Measurements from ENCODE around the gene PRKD2. TPM values are rescaled to one million over a fixed set of nuclear protein-coding genes. Genes with fewer than 3 reads are reported as not detected.
A peak's percentile ranks its signal among the peaks of the same experiment; 100 is the strongest.

PRKD2 gene
- polyA plus RNA-seq, 3 donors = 6.5 to 46.9 (median 8.1) TPM

DNA sequence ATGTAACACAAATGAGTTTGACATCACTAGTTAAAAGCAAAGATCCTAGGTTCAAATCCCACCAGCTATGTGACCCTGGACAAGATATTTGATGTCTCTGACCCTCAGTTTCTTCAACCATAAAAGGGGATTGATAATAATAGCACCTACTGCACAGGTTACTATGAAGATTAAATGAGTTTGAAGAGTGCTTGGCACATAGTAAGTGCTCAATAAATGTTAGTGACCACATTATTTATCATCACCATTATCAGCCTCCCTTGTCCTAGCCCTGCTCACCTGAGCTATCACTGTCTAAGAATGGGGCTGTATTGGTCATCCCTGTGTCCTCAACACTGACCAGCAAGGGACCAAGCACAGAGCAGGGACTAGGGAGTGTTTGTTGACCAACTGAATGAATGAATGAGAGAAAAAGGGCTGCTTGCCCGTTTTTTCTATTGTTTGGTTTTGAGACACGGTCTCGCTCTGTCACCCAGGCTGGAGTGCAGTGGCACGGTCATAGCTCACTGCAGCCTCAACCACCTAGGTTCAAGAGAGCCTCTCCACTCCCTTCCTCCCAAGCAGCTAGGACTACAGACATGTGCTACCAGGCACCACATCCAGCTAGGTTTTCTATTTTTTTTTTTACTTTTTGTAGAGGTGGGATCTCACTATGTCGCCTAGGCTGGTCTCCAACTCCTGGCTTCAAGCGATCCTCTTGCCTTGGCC, 29.3 kb downstream of the PRKD2 start:
- no peaks in the 10 kb centered on the region for H3K4me1 Mint-ChIP-seq
- Histone ChIP-seq H3K9ac (ENCODE audit: insufficient read depth, low read length, poor library complexity, severe bottlenecking) (no peak overlapping the region), H2AFZ (ENCODE audit: insufficient read depth, low read depth, low read length, poor library complexity, severe bottlenecking) (no peak overlapping the region), H3K36me3 (replicated peaks in 1 of 2; ENCODE audit: control insufficient read depth in 1 of 2, insufficient read depth in 2 of 2, low read length in 2 of 2) (peaks cover 83 to 91% of the 10 kb centered on the region in 2 donors), H3K4me1 (ENCODE audit: control insufficient read depth in 1 of 2, insufficient read depth in 2 of 2, low read length in 2 of 2) (no peaks in the 10 kb centered on the region), H3K27me3 (ENCODE audit: control insufficient read depth in 2 of 2, insufficient read depth in 2 of 2, low read length in 2 of 2) (no peaks in the 10 kb centered on the region), H4K20me1 (ENCODE audit: insufficient read depth, low read length) (no peaks in the 10 kb centered on the region), H3K27ac (ENCODE audit: low read depth in 1 of 2, low read length in 2 of 2) (no peak overlapping the region), H3K4me3 (replicated peaks in 1 of 3; ENCODE audit: low read depth in 2 of 3, low read length in 3 of 3) (no peak overlapping the region), H3K9me3 (replicated peaks in 1 of 2; ENCODE audit: control insufficient read depth in 1 of 2, insufficient read depth in 1 of 2, low read length in 2 of 2) (peaks cover 0 to 4% of the 10 kb centered on the region in 2 donors), H3K79me2 (ENCODE audit: insufficient read depth, low read length) (no peaks in the 10 kb centered on the region), H3K4me2 (replicated peaks; ENCODE audit: extremely low read depth, low read length, poor library complexity, severe bottlenecking) (no peak overlapping the region)
- no peak overlapping the region for H3K4me3 Mint-ChIP-seq
- H3K27ac Mint-ChIP-seq = peak overlapping the region in 1 of 7 donors; percentile 11
- DNase-seq = no peak
- peaks cover 0 to 4% (median 2%) of the 10 kb centered on the region in 3 donors for H3K27me3 Mint-ChIP-seq (ENCODE audit: low read depth in 3 of 3)
- 97% methylated on average over 3 of the region's 6 CpGs for WGBS (ENCODE audit: insufficient coverage)
- H3K9me3 Mint-ChIP-seq = peaks cover 0 to 10% (median 2%) of the 10 kb centered on the region in 7 donors
- intact Hi-C loops (cut with micrococcal nuclease) = no loop called here
- peaks cover 78 to 92% of the 10 kb centered on the region in 2 donors for H3K36me3 Mint-ChIP-seq
- no peak for TF ChIP-seq CTCF (IDR thresholded peaks at IDR 0.05)

DNA sequence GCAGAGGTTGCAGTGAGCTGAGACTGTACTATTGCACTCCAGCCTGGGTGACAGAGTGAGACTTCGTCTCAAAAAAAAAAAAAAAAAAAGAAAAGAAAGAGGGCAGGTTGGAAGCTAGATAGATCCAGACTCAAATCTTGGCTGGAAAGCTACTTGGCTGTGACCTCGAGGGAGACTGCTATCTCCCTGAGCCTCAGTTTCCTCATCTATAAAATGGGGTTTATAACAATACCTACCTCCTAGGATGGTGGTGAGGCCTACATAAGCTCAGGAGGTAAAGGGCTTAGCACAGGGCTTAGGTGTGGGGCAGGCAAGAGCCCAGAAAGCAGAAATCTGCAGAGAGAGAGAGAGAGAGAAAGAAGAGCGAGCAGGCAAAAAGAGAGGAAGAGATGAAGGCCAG, 31.7 kb downstream of the PRKD2 start:
- Histone ChIP-seq H3K79me2 (ENCODE audit: insufficient read depth, low read length) (no peaks in the 10 kb centered on the region), H3K27me3 (ENCODE audit: control insufficient read depth in 2 of 2, insufficient read depth in 2 of 2, low read length in 2 of 2) (no peaks in the 10 kb centered on the region), H3K27ac (ENCODE audit: low read depth in 1 of 2, low read length in 2 of 2) (no peak overlapping the region), H3K4me3 (replicated peaks in 1 of 3; ENCODE audit: low read depth in 2 of 3, low read length in 3 of 3) (no peak overlapping the region), H3K4me1 (ENCODE audit: control insufficient read depth in 1 of 2, insufficient read depth in 2 of 2, low read length in 2 of 2) (no peaks in the 10 kb centered on the region), H3K9me3 (replicated peaks in 1 of 2; ENCODE audit: control insufficient read depth in 1 of 2, insufficient read depth in 1 of 2, low read length in 2 of 2) (no peaks in the 10 kb centered on the region), H3K4me2 (replicated peaks; ENCODE audit: extremely low read depth, low read length, poor library complexity, severe bottlenecking) (no peak overlapping the region), H3K36me3 (replicated peaks in 1 of 2; ENCODE audit: control insufficient read depth in 1 of 2, insufficient read depth in 2 of 2, low read length in 2 of 2) (peaks cover 63 to 87% of the 10 kb centered on the region in 2 donors), H4K20me1 (ENCODE audit: insufficient read depth, low read length) (no peaks in the 10 kb centered on the region), H3K9ac (ENCODE audit: insufficient read depth, low read length, poor library complexity, severe bottlenecking) (no peak overlapping the region), H2AFZ (ENCODE audit: insufficient read depth, low read depth, low read length, poor library complexity, severe bottlenecking) (no peak overlapping the region)
- no peak for DNase-seq
- no peak overlapping the region for H3K27ac Mint-ChIP-seq
- H3K36me3 Mint-ChIP-seq = peaks cover 68 to 90% of the 10 kb centered on the region in 2 donors
- peaks cover 0 to 6% (median 0%) of the 10 kb centered on the region in 3 donors for H3K27me3 Mint-ChIP-seq (ENCODE audit: low read depth in 3 of 3)
- H3K9me3 Mint-ChIP-seq = no peaks in the 10 kb centered on the region
- intact Hi-C loops (cut with micrococcal nuclease) = no loop called here
- WGBS (ENCODE audit: insufficient coverage) = no CpG with 5 or more reads among the region's 3 CpGs
- no peaks in the 10 kb centered on the region for H3K4me1 Mint-ChIP-seq
- TF ChIP-seq CTCF (IDR thresholded peaks at IDR 0.05) = no peak
- H3K4me3 Mint-ChIP-seq = no peak overlapping the region
